ENCODE data around the gene D2HGDH.
"Not testable (repeated sequence)": the region's sequence is repeated elsewhere in the genome, so short reads cannot be mapped to it uniquely, and the experiment has no call there.

D2HGDH gene

DNA sequence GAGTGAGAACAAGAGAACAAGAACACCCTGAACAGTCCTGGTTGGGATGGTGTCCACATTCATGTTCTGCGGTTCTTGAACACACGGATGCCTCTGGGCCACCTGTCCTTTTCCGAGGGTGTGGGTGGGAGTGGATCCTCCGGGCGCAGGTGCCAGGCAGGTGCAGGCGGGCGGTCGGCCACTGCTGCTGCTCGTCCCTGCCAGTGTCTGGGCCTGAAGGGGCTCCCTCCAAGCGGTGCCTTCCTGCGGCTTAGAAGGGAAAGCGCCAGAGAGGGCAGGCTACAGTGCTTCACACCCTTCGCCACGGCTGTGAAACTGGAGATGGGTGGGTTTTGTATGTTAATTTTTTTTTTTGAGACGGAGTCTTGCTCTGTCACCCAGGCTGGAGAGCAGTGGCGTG is 8.0 kb upstream of the D2HGDH start:
- DNase-seq, result no peak

DNA sequence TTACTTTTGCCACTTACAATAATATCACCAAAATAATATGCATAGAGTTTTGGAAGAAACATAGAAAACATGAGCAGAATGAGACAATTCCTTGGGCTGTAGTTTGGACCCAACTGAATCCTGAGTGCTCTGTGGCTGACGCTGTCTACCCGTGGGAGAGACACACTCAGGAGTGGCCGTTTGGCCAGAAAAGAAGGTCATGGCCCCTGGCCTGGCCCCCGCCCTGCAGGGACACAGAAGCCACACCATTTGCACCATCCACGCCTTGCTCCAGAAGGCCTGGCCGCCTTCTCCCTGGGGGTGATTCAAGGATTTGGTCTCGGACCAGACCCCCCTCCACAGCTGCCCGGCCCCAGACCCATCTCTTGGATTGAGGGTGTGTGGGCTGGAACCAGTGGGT is 6.4 kb upstream of the D2HGDH start:
- DNase-seq, result no peak

DNA sequence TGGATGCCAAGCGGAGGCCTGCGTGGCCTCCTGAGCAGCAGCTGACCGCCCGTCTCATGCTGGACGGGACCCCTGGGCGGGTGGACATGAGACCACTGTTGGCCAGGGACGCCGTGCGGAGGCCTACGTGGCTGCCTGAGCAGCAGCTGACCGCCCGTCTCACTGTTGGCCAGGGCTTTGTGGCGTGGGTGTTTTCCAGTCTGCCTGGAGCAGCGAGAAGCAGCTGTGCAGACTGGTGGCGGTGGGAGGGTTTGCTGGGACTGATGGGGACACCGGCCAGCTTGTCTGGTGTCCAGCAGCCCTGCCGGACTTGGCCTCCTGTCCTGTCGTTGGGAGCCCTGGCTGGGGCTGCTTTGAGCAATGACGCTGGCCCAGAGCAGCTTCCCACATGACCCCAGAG is 5.8 kb upstream of the D2HGDH start:
- no peak for DNase-seq

DNA sequence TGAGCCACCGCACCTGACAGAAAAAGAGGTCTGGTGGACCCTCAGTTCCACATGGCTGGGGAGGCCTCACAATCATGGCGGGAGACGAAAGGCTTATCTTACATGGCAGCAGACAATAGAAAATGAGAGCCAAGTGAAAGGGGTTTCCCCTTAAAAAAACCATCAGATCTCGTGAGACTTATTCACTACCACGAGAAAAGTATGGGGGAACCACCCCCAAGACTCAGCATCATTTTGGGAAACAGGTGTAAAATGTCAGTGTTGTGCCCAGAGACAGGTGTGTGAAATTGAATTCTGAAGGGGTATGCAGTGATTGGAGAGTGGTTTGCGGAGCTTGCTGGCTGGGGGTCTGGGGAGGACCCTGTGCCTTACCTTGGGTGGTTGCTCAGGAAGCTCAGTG is 4.6 kb upstream of the D2HGDH start:
- DNase-seq, result no peak

DNA sequence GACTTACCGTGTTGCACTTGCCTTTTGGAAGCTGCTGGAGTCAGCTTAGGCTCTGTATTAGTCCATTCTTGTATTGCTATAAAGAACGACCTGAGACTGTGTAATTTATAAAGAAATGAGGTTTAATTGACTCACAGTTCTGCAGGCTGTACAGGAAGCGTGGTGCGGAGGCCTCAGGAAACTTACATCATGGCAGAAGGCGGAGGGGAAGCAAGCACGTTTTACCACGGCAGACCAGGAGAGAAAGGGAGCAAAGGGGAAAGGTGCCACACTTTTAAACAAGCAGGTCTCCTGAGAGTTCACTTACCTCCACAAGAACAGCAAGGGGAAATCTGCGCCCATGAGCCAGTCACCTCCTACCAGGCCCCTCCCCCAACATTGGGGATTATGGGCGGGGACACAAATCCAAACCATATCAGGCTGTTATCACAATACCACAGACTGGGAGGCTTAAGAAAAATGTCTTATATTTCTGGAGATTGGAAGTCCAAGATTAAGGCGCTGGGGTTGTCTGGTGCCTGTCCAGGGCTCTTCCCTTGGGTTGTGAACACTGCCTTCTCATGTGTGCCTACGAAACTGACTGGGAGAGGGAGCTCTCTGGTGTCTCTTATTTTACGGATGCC is 3.6 kb upstream of the D2HGDH start:
- DNase-seq, result peak; percentile 74

DNA sequence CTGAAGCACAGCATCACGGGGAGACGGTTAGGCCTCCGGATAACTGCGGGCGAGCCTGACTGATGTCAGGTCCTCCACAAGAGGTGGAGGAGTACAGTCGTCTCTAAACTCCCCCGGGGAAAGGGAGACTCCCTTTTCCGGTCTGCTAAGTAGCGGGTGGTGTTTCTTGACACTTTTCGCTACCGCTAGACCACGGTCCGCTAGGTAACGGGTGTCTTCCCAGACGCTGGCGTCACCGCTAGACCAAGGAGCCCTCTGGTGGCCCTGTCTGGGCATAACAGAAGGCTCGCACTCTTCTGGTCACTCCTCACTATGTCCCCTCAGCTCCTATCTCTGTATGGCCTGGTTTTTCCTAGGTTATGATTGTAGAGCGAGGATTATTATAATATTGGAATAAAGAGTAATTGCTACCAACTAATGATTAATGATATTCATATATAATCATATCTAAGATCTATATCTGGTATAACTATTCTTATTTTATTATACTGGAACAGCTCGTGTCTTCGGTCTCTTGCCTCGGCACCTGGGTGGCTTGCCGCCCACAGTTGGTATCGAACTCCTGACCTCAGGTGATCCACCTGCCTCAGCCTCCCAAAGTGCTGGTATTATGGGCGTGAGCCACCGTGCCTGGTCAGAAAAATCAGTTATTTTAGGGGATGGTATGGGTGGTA is 1.8 kb upstream of the D2HGDH start:
- peak; percentile 89 for DNase-seq

DNA sequence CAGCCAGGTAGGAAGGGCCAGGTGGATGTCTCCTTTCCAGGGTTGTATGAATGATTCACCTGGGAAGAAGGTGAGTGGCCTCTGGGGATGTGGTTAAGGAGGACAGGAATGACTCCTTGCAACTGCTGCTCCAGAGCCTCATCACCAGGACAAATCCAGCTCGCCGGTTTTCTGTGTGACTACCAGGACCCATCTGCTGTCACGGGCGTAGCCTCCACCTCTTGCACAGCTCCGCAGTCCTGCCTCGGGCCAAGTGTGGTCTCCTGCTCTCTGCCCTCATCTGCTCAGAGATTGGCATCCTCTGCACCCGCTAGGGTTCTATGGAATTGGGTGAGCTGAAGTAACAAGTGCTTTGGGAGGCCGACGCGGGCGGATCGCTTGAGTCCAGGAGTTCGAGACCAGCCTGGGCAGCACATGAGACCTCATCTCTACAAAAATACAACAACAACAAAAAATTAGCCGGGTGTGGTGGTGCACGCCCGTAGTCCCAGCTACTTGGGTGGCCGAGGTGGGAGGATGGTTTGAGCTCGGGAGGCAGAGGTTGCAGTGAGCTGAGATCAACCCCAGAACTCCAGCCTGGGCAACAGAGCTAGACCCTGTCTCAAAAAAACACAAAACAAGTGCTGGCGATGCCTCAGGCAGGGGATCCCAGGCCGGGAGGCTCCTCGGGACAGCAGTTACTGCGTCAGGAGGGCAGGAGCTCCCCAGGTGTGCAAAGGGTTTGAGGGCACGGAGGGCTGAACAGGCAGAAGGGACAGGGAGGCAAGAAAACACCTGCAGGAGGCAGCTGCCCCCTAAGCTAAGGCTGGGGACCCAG is 831 bp upstream of the D2HGDH start:
- no peak for DNase-seq

DNA sequence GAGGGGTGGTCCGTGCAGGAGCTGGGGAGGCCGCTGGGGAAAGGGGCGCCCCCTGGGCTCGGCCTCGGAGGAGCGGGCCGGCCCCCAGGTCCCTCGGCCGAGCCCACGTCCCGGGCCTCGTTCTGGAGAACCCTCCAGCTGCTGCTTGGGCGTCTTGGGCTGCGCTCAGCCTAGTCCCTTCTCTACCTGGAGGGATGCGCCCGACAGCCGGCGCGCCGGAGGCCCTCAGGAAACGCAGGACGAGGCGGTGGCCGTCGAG is 293 bp upstream of the D2HGDH start:
- DNase-seq, result no peak

DNA sequence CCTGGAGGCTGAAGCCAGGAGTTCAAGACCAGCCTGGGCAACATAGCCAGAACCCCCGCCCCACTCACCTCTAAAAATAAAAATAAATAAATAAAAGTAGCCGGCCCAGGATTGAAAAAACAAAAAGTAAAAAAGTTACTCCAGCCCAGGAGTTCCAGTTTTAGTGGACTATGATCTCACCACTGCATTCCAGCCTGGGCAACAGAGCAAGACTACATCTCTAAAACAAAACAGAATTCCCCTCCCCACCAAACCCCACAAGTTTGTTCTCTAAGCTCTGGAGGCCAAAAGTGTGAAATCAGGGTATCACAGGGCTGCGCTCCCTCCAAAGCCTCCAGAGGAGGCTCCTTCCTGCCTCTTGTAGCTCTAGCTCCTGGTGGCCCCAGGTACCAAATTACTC is 1.7 kb downstream of the D2HGDH start:
- DNase-seq, result no peak

DNA sequence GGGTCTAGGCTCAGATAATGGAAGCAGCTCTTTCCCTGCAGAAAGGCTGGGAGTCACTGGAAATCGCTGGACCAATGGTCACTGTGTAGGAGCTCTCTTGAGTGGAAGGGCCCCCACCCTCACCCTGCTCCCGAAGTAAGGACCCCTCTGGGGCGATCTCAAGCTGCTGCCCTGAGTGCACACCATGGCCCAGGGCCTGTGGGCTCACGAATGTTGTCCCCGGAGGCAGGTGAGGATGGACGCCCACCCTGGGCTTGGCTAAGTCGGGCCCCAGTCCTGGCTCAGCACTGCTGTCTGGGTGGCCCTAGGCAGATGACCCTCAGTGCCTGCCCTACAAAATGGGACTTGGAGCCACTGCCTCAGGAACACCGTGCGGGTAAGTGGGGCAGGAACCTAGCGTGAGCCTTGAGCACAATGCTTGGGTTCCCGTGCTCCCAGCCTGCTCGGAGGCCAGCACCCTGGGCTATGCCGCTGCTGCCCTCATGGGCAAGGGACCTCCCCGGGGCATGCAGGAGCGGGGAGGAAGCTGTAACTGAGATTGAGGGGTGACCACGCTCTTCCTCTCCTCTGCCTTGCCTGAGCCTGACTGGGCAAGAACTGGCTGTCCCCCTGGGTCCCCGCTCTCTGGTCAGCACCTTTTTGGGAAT is 3.7 kb downstream of the D2HGDH start:
- no peak for DNase-seq

DNA sequence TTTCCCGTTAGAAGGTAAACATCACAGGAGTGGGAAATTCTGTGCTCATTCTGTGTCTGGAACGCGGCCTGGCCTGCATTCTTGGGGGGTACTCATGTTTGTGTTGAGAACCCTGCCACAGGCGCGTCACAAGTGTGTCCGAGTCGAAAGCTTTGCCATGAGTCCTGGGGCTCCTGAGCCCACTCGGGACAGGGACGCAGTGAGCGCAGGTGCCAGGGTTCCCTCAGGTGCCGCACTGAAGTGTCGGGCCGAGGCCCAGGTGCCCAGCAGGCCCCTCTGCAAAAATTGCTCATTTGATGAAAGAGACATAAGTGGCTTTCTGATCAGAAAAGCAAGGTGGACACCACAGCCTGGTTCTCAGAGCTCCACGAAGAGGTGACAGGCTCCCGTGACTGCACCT is 4.7 kb downstream of the D2HGDH start:
- DNase-seq, result no peak

DNA sequence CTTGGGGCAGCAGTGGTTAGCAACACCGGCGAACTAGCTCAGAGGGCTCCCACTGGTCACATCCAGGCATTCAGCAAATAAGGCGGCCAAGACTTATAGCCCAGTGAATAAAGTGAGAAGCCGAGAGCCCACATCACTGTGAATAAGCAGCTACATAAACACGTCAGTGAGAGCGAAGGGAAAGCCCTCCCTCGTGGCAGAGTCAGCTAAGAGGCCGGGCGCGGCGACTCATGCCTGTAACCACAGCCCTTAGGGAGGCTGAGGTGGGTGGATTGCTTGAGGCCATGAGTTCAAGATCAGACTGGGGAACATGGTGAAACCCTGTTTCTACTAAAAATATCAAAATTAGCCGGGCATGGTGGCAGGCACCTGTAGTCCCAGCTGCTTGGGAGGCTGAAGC is 5.2 kb downstream of the D2HGDH start:
- DNase-seq, result no peak

DNA sequence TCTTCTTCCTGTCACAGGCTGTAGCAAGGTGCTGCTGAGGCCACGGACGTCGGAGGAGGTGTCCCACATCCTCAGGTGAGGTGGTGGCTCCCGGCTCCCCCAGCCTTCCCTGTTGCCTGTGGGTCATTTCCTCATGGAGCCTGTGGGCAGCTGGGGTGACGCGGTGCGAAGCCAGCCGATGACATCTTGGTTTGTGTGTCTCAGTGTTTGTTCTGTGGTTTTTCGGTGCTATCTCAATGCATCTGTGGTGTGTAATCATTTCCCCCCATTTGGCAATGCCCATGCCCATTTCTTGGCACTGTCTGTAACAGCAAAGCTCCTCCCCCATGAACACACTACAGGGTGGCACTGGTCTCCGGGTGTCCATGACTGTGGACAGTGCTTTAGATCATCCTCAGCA is 6.6 kb downstream of the D2HGDH start:
- DNase-seq, result peak; percentile 87

DNA sequence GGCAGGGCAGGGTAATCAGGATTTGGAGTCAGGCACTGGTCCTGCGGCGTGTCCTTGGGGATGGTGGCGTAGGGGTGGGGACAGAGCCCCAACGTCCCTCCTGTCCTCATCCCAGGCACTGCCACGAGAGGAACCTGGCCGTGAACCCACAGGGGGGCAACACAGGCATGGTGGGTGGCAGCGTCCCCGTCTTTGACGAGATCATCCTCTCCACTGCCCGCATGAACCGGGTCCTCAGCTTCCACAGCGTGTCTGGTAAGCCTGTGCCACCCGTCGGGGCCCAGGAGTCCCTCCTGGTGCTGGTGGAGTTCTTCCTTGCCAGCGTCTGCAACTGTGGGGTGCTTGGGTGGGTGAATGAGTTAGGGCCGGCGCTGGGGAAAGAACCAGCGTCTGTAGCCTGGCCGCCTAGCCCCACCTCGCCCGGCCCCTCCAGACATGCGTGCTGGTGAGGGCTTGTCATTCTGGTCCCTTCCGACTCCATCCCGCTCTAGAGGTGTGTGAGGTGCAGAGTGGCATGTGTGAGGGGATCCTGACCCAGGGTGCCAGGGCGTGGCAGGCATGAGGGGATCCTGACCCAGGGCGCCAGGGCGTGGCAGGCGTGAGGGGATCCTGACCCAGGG is 8.0 kb downstream of the D2HGDH start:
- DNase-seq, result no peak

DNA sequence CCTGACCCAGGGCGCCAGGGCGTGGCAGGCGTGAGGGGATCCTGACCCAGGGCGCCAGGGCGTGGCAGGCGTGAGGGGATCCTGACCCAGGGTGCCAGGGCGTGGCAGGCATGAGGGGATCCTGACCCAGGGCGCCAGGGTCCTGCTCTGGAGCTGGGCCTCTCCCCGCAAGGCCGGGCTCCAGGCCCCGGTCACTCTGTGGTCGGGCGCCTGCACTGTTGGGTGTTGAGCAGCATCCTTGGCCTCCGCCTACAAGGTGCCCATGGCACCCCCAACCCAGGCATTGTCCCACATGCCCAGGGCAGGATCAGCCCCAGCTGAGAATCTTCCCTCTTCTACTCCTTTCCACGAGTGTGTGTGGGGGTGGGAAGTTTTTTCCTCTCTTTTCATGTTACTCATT is 8.6 kb downstream of the D2HGDH start:
- not testable (repeated sequence) for DNase-seq

DNA sequence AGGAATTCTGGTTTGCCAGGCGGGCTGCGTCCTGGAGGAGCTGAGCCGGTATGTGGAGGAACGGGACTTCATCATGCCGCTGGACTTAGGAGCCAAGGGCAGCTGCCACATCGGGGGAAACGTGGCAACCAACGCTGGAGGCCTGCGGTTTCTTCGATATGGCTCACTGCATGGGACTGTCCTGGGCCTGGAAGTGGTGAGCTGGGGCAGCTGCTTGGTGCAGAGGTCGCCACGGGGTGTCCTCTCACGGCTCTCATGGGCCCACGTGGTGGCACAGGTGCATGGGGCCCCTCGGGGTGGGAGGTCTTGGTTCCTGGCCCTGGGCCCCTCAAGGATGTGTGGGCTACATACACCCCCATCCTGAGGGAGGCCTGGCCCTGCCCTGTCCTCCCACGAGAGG is 9.2 kb downstream of the D2HGDH start:
- no peak for DNase-seq

DNA sequence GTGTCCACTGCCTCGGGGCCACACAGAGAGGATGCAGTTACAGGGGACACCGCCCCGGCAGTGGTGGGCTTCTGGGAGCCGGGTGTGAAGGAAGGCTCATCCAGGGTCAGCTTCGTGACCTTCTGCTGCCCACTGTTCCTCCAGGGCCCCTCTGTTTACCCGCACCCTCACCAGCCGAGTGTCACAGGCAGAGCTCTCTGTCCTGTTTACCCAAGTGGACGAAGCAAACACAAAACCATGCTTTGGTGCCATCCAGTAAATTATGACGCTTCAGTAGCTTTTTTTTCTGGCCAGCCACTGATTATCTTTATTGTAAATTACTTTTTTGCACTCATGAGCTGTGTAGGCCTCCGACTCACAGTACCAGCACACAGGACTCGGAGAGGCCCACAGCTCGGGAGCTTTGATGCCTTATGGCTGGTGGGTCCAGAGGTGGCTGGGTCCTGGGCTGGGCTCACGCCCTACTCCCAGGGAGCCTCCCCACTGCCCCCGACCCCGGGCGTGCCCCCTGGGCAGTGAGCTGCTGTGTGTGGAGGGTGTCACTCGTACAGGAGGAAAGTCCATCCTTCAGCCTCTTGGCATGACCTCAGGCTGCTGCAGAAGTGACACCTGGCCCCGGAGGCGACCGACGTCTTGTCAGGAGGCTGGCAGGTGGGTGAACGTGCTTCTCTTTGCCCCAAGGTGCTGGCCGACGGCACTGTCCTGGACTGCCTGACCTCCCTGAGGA is 9.8 kb downstream of the D2HGDH start:
- no peak for DNase-seq

DNA sequence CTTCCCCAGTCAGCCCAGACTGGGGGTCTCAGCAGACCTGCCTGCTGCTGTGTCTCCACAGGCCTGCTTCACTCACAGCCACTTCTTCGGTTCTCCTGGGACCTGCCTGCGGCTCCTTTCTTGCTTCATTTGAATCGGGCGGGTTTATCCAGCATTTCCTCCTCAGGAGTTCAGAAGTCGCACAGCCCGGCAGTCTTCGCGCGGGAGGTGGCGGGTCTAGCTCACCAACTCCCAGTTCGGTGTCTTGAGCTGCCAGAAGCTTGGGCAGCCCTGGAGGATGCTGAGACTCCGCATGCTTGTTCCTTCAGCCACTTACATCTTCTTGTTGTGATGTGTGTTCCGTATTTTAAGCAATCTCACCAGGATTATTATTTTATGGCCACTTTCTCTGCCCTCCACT is 10.8 kb downstream of the D2HGDH start:
- DNase-seq, result no peak

DNA sequence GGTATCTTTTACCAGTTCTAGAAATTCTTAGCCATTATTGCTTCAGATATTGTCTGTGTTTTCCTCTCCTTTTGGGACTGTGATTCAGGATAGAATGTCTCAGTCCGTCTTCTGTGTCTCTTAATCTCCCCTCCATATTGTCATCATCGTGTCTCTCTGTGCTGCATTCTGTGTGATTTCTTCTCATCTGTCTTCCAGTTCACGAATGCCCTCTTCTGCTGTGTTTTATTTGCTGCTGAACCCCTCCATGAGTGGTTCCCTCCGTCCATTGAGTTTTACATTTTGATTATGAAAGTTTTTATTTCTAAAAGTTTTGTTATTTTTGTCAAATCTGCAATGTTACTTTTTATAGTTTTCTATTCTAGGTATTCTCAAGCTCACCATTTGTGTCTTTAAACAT is 11.7 kb downstream of the D2HGDH start:
- DNase-seq, result no peak

DNA sequence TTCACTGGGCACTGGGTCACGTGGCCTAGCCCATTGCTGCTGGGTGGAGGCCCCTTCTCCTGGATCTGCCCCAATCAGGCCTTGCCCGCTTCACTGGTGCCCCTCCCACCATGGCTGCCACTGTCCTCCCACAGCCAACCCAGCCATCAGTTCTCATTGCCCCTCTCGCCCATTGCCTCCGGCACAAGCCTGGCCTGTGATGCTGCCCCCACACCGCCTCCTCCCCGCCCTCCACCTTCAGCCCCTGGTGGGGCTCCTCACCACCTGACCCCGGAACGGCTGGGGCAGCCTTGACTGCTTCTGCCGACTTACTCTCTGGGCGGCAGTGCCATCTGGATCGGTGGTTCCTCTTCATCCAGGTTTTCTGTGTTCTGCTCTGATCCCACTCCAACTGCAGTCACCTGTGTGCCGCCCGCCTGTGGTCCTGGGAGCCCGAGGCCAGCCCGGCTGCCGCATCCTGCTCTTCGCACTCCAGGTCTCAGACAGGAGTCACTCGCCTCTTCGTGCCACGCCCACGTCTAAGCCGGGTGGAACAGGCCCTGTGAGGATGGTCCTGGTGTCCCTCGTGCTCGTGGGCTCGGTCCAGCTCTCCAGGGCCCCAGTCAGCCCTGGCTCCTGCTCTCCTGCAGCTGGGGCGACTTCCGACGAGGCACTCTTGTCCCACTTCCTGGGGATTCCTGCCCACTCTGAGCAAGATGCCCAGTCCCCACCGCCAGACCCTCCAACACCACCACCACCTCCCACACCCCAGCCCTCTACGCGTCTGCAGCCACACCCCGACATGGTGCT is 14.2 kb downstream of the D2HGDH start:
- no peak for DNase-seq

DNA sequence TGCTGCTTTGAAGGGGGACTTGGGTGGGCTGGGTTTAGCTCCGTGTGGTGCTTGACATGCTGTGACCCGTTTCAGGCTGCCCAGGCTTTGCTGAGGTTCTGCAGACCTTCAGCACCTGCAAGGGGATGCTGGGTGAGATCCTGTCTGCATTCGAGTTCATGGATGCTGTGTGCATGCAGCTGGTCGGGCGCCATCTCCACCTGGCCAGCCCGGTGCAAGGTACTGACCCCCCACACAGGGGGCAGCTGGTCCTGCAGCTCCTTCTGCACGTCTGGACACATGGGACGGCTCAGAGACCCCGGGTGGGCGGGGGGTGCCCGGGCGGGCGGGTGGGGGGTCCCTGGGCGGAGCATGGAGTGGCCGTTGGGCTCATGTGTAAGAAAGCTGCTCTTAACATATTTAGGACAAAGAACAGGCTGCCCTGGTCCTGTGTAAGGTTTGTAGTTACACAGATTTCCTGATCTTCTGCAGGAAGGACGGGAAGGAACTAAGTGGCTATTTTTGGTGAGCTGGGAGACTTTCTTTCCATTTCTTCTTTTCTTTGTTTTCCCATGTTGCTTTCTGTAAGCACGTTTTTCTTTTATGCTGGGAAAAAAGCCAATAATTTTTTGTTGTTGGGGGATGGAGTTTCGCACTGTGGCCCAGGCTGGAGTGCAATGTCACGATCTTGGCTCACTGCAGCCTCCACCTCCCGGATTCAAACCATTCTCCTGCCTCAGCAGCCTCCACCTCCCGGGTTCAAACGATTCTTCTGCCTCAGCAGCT is 15.8 kb downstream of the D2HGDH start:
- DNase-seq, result no peak
